ENCODE data around the gene ATG9A. TPM values are rescaled to one million over a fixed set of nuclear protein-coding genes. Genes with fewer than 3 reads are reported as not detected.

ATG9A gene
- total and polyA plus RNA-seq, 9 of the 15 experiments (the other 6 are each of a cell fraction or from before 2014, with no cell fraction given) = 0.25 to 65.6 (median 23.4) TPM

DNA sequence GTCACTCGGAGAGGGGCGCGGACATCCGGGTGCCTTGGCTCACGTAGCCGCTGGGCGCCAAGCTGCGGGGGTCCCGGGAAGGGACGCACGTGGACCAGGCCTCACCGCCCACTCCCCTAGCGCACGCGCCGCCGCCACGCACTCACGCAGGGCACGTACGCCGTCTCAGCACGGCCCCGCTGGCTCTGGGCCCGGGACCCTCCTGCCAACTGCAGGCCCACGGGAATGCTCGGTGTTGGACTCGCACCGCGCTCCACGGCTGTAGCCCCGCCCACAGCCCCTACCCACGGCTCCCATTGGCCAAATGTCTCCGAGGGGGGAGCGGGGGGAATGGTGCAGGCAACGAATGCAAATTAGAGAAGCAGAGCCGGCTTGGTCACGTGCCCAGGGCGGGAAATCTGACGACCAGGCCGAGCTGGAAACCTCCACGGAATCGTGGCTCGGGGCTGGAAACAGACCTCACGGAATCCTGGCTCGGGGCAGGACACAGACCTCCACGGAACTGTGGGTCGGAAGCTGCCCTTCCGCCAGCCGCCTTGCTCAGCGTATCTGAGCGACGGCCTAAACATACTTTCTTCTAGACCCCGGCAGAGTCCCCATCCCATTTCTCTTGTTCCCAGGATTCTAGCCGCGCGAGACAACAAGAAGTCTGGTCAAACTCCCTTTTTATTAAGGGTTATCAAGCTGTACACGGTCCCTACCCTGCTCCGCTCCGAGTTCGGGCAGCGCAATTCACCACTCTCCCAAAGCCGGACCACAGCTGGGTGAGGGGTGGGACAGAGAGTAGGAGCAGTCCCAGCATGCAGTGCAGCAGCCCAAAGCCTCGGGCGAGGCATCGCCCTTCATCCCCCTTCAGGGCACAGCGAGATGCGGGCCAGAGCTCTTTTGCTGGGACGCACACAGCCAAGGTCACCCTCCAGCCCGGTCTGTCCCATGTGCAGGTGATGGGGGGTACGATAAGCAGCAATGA is 10.4 kb downstream of the ATG9A start, which contains the start of gene ABCB6 (continued):
- TF ChIP-seq AFF4 (CRISPR knock-in tag; IDR thresholded peaks at IDR 0.05) = no peak
- TF ChIP-seq CBX8 (IDR thresholded peaks at IDR 0.05; ENCODE audit: borderline replicate concordance, extremely low read depth, low read depth, low read length, poor library complexity, severe bottlenecking) = no peak
- no peak for TF ChIP-seq ZNF589 (CRISPR knock-in tag; IDR thresholded peaks at IDR 0.05; ENCODE audit: low read depth)
- TF ChIP-seq ZNF24 (IDR thresholded peaks at IDR 0.05) = no peak
- TF ChIP-seq RBM39 (optimal IDR thresholded peaks at IDR 0.05; ENCODE audit: low read depth, low read length) = no peak
- TF ChIP-seq HOXB6 (CRISPR knock-in tag; IDR thresholded peaks at IDR 0.05; ENCODE audit: borderline replicate concordance) = no peak
- TF ChIP-seq, protein P1, sequence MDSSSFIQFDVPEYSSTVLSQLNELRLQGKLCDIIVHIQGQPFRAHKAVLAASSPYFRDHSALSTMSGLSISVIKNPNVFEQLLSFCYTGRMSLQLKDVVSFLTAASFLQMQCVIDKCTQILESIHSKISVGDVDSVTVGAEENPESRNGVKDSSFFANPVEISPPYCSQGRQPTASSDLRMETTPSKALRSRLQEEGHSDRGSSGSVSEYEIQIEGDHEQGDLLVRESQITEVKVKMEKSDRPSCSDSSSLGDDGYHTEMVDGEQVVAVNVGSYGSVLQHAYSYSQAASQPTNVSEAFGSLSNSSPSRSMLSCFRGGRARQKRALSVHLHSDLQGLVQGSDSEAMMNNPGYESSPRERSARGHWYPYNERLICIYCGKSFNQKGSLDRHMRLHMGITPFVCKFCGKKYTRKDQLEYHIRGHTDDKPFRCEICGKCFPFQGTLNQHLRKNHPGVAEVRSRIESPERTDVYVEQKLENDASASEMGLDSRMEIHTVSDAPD (CRISPR knock-in tag; IDR thresholded peaks at IDR 0.05) = no peak
- TF ChIP-seq TBP (optimal IDR thresholded peaks at IDR 0.05; ENCODE audit: low read depth, low read length) = peak; percentile 72
- no peak for TF ChIP-seq MAFG (tag; conservative IDR thresholded peaks at IDR 0.05)
- no peak for TF ChIP-seq POLR3A (IDR thresholded peaks at IDR 0.05; ENCODE audit: borderline replicate concordance, extremely low read depth, insufficient read depth, insufficient read length)
- TF ChIP-seq, protein P2, sequence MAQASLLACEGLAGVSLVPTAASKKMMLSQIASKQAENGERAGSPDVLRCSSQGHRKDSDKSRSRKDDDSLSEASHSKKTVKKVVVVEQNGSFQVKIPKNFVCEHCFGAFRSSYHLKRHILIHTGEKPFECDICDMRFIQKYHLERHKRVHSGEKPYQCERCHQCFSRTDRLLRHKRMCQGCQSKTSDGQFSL (CRISPR knock-in tag; IDR thresholded peaks at IDR 0.05) = peak; percentile 42; the same call in 1 of the 2 replicates
- TF ChIP-seq, protein P2 (tag; IDR thresholded peaks at IDR 0.05) = no peak
- TF ChIP-seq HES1 (IDR thresholded peaks at IDR 0.05; ENCODE audit: low read depth) = no peak
- TF ChIP-seq, protein P3, sequence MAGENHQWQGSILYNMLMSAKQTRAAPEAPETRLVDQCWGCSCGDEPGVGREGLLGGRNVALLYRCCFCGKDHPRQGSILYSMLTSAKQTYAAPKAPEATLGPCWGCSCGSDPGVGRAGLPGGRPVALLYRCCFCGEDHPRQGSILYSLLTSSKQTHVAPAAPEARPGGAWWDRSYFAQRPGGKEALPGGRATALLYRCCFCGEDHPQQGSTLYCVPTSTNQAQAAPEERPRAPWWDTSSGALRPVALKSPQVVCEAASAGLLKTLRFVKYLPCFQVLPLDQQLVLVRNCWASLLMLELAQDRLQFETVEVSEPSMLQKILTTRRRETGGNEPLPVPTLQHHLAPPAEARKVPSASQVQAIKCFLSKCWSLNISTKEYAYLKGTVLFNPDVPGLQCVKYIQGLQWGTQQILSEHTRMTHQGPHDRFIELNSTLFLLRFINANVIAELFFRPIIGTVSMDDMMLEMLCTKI (IDR thresholded peaks at IDR 0.05; ENCODE audit: partially characterized antibody) = no peak
- no peak for TF ChIP-seq FOXO4 (CRISPR knock-in tag; IDR thresholded peaks at IDR 0.05)
- TF ChIP-seq ARID1B (IDR thresholded peaks at IDR 0.05) = no peak
